ENCODE results near the gene TTLL10.

Gene TTLL10

DNA sequence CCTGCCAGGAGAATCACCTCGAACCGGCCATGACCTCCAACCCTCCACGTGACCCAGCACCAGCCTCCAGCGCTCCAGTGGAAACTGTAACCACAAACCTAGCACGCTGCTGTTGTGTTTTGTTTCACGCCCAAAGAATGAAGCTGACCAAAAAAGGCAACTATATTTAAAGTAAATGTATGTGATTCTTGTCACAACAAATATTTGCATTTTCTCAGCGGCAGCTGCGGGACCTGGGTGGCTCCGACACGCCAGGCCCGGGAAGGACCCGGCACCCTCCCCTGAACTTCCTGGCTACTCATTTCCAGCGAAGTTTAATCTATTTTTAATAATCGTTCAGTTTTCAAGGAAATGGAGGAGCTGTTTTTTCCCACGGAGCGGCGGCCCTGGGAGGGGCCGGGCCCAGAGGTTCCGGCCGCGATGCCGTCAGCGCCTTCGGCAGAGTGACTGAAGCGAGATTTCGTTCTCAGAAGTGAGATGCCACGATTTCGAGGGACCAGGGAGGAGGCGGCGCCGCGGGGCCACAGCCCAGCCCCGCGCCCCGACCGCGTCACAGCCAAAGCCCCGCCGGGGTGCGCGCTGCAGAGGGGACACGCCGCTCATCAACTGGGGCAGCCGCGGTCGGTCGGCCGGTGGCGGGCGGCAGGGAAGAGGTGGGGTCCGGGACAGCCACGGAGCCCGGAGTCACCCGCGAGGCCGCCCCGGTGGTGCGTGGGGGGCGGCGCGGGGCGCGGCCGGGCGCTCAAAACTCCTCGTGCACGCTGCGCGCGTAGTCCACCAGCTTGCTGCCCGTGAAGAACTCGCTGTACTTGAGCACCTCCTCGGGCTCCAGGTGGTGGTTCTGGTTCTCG, 43.3 kb downstream of the TTLL10 start:
- no peak overlapping the region for H3K4me3 ChIP-seq (ENCODE audit: low read length)
- no peaks in the 10 kb centered on the region for H3K9me3 ChIP-seq (ENCODE audit: insufficient read depth, low read depth, low read length)
- no peaks in the 10 kb centered on the region for H3K27me3 ChIP-seq (ENCODE audit: insufficient read depth, low read length)
- H3K4me1 ChIP-seq (ENCODE audit: insufficient read depth, low read length): no peaks in the 10 kb centered on the region
- H3K36me3 ChIP-seq (ENCODE audit: insufficient read depth, low read depth, low read length): peaks cover 28% of the 10 kb centered on the region
- H3K9ac ChIP-seq (ENCODE audit: low read depth, low read length): no peak overlapping the region
- no peak overlapping the region for H3K27ac ChIP-seq (ENCODE audit: low read length)

DNA sequence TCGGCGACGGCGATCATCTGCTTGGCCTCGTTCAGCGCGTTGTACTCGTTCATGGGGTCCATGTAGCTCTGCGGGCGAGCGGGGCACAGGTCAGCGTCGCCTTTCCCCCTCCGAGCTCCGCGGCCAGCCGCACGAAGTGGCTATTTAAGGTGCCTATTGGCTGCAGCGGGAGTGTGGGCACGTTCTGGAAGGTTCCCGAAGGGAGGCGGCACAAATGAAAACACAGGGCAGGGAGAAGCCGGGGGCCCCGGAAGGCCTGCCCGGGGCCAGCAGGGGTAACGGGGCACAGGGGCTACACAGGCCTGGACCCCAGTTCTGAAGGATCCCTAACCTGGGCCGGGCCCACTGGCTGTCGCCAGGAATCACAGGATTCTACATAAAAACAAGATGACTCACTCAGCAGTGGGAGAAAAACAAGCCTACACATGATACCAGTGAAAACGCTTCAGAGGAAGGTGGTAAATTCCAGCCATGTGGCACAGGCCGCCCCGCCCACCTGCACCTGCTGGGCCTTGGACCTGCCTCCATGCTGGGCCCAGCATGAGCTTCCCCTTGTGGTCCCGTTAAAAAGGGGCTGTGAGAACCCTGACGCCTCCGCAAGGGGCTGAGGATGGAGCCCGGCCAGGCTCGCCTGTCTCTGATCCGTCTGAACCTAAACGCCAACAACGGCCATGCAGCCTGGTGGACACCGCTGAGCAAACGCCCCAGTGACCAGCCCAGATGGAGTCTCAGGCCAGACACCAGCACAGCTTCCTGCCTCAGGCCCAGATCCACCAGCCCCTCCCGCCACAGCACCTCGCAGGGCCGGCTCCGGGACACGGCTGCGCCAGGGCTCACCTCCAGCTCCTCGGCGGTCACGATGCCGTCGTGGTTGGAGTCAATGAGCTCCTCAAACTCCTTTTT, 44.2 kb downstream of the TTLL10 start:
- H3K4me1 ChIP-seq (ENCODE audit: insufficient read depth, low read length): no peaks in the 10 kb centered on the region
- no peak overlapping the region for H3K4me3 ChIP-seq (ENCODE audit: low read length)
- no peak overlapping the region for H3K27ac ChIP-seq (ENCODE audit: low read length)
- H3K36me3 ChIP-seq (ENCODE audit: insufficient read depth, low read depth, low read length): peaks cover 32% of the 10 kb centered on the region
- no peaks in the 10 kb centered on the region for H3K27me3 ChIP-seq (ENCODE audit: insufficient read depth, low read length)
- H3K9me3 ChIP-seq (ENCODE audit: insufficient read depth, low read depth, low read length): no peaks in the 10 kb centered on the region
- H3K9ac ChIP-seq (ENCODE audit: low read depth, low read length): no peak overlapping the region

DNA sequence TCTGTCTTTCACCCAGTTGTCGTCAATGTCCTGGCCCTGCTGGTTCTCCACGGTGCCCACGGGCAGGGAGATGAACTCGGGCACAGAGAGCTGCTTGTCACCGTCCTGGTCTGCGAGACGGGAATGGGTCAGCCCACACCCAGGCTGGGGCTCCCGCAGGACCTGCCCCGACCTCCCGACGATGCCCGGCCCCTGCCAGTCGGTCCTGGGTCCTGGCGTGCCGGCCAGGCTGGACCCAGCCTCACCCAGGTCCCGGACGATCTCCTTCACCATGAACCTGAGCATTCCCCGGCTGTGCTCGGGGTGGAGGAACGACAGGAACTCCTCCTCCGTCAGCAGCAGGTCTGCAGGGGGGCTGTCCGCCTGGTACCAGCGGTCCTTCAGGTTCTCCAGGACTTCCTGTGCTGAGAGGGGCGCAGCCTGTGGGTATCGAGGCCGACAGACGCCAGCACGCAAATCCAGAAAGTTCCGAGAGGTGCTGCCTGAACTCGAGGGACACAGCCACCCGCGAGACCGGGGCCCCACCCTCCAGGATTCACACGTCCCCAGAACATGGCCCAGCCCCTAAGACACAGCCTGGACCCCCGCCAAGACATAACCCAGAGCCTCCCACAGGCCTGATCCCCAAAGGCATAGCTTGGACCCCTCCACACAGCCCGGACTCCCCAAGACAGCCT, 45.0 kb downstream of the TTLL10 start:
- no peaks in the 10 kb centered on the region for H3K9me3 ChIP-seq (ENCODE audit: insufficient read depth, low read depth, low read length)
- H3K4me1 ChIP-seq (ENCODE audit: insufficient read depth, low read length): no peaks in the 10 kb centered on the region
- no peak overlapping the region for H3K9ac ChIP-seq (ENCODE audit: low read depth, low read length)
- H3K27ac ChIP-seq (ENCODE audit: low read length): no peak overlapping the region
- H3K27me3 ChIP-seq (ENCODE audit: insufficient read depth, low read length): no peaks in the 10 kb centered on the region
- peaks cover 38% of the 10 kb centered on the region for H3K36me3 ChIP-seq (ENCODE audit: insufficient read depth, low read depth, low read length)
- H3K4me3 ChIP-seq (ENCODE audit: low read length): no peak overlapping the region

DNA sequence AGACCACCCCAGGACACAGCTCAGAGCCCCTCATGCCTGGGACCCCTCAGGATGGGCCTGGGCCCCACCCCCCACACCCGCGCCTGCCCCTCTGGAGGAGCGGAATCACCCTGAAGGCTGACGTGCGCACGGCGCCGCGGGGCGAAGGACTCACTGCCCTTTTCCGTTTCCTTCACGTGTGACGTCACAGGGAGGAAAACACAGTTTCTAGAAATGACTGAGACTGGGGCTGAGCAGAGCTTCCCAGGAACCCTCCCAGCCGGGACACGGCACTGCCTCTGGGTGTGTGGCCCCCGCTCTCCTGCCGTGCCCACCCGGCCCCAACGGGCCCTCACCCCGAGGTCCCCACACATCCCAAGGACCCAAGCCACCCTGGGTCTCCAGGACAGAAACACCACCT, 45.7 kb downstream of the TTLL10 start:
- no peak overlapping the region for H3K9ac ChIP-seq (ENCODE audit: low read depth, low read length)
- H3K27ac ChIP-seq (ENCODE audit: low read length): no peak overlapping the region
- no peaks in the 10 kb centered on the region for H3K9me3 ChIP-seq (ENCODE audit: insufficient read depth, low read depth, low read length)
- H3K36me3 ChIP-seq (ENCODE audit: insufficient read depth, low read depth, low read length): peaks cover 38% of the 10 kb centered on the region
- no peaks in the 10 kb centered on the region for H3K4me1 ChIP-seq (ENCODE audit: insufficient read depth, low read length)
- no peak overlapping the region for H3K4me3 ChIP-seq (ENCODE audit: low read length)
- H3K27me3 ChIP-seq (ENCODE audit: insufficient read depth, low read length): no peaks in the 10 kb centered on the region

DNA sequence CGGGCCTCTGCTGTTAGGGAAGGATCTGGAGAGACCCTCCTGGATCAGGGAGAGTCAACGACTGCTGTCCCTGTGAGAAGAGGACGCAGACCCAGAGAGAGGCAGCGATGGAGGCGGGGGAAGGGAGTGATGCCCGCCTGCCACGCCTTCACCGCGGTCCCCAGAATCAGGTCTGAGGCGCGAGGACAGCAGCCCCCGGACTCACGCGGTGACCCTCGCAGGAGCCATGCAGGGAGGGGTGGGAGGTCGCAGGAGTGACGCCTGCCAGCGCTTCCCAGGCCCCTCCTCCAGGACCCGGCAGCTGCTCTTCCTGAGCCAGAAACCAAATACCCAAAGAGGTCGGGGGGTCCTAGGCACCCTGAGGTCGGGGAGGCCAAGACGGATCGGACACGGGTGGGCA, 46.5 kb downstream of the TTLL10 start:
- no peak overlapping the region for H3K27ac ChIP-seq (ENCODE audit: low read length)
- peaks cover 38% of the 10 kb centered on the region for H3K36me3 ChIP-seq (ENCODE audit: insufficient read depth, low read depth, low read length)
- H3K9me3 ChIP-seq (ENCODE audit: insufficient read depth, low read depth, low read length): no peaks in the 10 kb centered on the region
- H3K9ac ChIP-seq (ENCODE audit: low read depth, low read length): no peak overlapping the region
- no peaks in the 10 kb centered on the region for H3K27me3 ChIP-seq (ENCODE audit: insufficient read depth, low read length)
- no peaks in the 10 kb centered on the region for H3K4me1 ChIP-seq (ENCODE audit: insufficient read depth, low read length)
- H3K4me3 ChIP-seq (ENCODE audit: low read length): no peak overlapping the region

DNA sequence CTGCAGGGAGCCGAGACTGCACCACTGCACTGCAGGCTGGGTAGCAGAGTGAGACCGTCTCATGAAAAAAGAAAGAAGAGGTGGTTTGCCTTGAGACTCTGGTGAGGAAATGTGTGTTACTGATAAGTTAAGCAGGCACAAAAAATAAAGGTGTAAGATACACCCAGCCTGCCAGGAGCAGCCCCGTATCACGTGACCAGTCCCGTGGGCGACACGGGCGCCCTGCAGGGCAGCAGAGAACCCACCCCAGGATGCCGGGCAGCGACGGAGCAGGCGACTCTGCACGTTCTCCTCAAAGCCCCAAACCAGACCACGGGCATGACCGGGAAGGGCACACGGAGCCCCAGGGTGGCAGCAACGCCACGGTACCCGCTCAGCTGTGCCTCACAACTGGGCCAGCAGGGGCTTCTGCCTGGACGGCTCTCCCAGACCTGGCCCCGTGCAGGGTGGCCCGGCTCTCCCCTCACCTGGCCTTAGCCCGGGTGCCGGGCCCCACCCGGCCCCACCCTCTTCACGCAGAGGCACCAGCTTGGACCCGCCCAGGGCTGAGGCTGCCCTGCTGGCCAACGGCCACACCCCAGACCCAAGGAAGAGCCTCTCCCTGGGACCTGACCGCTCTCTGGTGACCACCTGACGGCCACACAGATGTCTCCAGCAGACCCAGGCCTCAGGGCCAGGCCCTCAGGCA, 48.4 kb downstream of the TTLL10 start:
- Histone ChIP-seq H3K36me3 (ENCODE audit: insufficient read depth, low read depth, low read length) (peaks cover 41% of the 10 kb centered on the region), H3K27ac (ENCODE audit: low read length) (no peak overlapping the region), H3K4me3 (ENCODE audit: low read length) (no peak overlapping the region), H3K9ac (ENCODE audit: low read depth, low read length) (no peak overlapping the region), H3K4me1 (ENCODE audit: insufficient read depth, low read length) (no peaks in the 10 kb centered on the region), H3K9me3 (ENCODE audit: insufficient read depth, low read depth, low read length) (no peaks in the 10 kb centered on the region), H3K27me3 (ENCODE audit: insufficient read depth, low read length) (no peaks in the 10 kb centered on the region)

DNA sequence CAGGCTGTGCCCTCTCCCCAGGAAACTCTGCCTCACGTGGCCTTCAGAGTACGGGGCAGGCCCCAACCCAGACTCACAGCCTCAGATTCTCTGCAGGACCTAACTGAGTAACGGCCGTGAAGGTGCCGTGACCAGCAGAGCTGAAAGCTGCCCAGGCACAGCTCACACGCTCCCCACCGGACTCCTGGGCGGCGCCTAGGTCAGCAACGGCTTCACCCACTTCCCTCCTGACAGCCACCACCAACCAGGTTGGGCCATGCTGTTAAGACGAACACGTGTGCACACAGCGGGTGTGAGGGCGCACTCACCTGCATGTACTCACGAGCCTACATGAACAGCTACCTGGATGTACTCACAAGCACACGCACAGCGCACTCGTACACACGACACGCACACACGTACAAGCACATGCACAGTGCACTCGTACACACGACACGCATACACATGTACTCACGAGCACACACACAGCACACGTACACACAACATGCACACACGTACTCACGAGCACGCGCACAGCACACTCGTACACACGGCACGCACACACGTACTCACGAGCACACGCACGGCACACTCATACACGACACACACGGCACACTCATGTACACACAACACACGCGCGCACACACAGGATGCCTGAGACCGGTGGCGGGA, 49.0 kb downstream of the TTLL10 start:
- Histone ChIP-seq H3K4me3 (ENCODE audit: low read length) (no peak overlapping the region), H3K27ac (ENCODE audit: low read length) (no peak overlapping the region), H3K36me3 (ENCODE audit: insufficient read depth, low read depth, low read length) (peaks cover 42% of the 10 kb centered on the region), H3K27me3 (ENCODE audit: insufficient read depth, low read length) (no peaks in the 10 kb centered on the region), H3K4me1 (ENCODE audit: insufficient read depth, low read length) (no peaks in the 10 kb centered on the region), H3K9ac (ENCODE audit: low read depth, low read length) (no peak overlapping the region), H3K9me3 (ENCODE audit: insufficient read depth, low read depth, low read length) (no peaks in the 10 kb centered on the region)

DNA sequence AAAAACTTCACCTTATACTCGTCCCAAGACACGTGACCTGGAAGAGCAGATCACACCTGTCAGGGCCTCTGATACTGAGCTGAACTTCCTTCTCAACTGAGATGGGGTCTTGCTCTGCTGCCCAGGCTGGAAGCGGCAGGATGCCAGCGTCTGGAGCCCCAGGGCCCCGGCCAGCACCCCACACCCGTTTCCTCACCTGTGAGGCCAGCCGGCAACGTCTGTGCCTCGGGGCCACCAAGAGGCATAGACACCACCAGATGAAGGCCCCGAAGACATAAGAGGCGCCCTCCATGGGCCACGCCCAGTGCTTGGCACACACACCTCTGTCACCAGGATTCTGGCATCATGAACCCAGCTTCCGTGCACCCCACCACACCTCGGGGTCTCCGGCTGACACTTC, 49.6 kb downstream of the TTLL10 start:
- Histone ChIP-seq H3K9ac (ENCODE audit: low read depth, low read length) (no peak overlapping the region), H3K4me3 (ENCODE audit: low read length) (no peak overlapping the region), H3K27ac (ENCODE audit: low read length) (no peak overlapping the region), H3K27me3 (ENCODE audit: insufficient read depth, low read length) (no peaks in the 10 kb centered on the region), H3K9me3 (ENCODE audit: insufficient read depth, low read depth, low read length) (no peaks in the 10 kb centered on the region), H3K36me3 (ENCODE audit: insufficient read depth, low read depth, low read length) (peaks cover 38% of the 10 kb centered on the region), H3K4me1 (ENCODE audit: insufficient read depth, low read length) (no peaks in the 10 kb centered on the region)

DNA sequence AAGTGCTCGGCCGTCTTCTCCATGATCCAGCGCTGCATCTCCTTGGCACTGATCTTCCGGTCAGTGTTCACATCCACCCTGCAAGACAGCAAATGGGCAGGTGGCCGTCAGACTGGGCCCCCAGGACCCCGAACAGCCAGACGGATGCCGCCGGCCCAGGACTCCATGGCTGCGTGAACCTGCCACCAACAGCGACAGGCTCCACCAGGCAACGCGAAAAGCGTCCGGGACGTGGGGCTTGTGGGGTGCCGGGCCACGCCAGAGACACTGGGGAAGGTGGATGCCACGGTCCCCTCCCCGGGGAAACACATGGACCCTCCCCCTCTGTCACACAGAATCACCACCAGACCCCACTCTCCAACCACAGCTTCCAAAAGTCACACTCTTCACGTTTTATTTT, 50.2 kb downstream of the TTLL10 start:
- H3K4me1 ChIP-seq (ENCODE audit: insufficient read depth, low read length): no peaks in the 10 kb centered on the region
- peaks cover 33% of the 10 kb centered on the region for H3K36me3 ChIP-seq (ENCODE audit: insufficient read depth, low read depth, low read length)
- H3K27ac ChIP-seq (ENCODE audit: low read length): no peak overlapping the region
- no peaks in the 10 kb centered on the region for H3K9me3 ChIP-seq (ENCODE audit: insufficient read depth, low read depth, low read length)
- no peak overlapping the region for H3K4me3 ChIP-seq (ENCODE audit: low read length)
- no peak overlapping the region for H3K9ac ChIP-seq (ENCODE audit: low read depth, low read length)
- no peaks in the 10 kb centered on the region for H3K27me3 ChIP-seq (ENCODE audit: insufficient read depth, low read length)

DNA sequence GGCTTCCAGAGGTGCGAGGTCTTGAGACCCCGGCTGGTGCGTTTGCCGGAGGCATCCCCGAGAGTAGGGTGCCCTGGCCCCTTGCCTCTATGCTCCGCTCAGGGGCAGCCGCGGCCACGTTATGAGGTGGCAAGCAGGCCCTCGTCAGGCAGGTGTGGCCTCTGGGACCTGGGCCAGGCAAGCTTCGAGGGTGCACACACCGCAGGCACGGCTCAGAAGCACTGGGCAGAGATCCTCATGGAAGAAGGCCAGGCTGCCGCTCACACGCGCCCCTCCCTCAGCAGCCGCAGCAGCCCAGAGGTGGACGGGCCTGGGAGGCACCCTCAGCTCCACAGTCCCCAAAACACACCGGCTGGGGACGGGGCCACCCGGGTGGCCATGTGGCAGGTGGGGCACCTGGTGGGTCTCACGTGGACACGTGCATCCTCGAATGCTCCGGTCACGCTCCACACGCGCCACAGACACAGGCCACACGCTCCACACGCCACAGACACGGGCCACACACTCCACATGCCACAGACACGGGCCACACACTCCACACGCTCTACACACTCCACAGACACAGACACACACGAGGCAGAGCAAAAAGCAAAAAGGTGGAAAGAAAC, 51.7 kb downstream of the TTLL10 start:
- Histone ChIP-seq H3K9ac (ENCODE audit: low read depth, low read length) (no peak overlapping the region), H3K27me3 (ENCODE audit: insufficient read depth, low read length) (no peaks in the 10 kb centered on the region), H3K9me3 (ENCODE audit: insufficient read depth, low read depth, low read length) (no peaks in the 10 kb centered on the region), H3K4me3 (ENCODE audit: low read length) (no peak overlapping the region), H3K4me1 (ENCODE audit: insufficient read depth, low read length) (no peaks in the 10 kb centered on the region), H3K36me3 (ENCODE audit: insufficient read depth, low read depth, low read length) (peaks cover 33% of the 10 kb centered on the region), H3K27ac (ENCODE audit: low read length) (no peak overlapping the region)

Measured in iPS-20b (cell line).